Stimulated activated CD8-positive, alpha-beta memory T cell treated with anti-CD3 and anti-CD28 coated beads, Interleukin-4, amount 100 ng/mL, for 1 hour (primary cell): ENCODE results near the gene VAV2.

Experiments used
- DNase-seq, 2 donors: peaks; one replicate each; pipeline ENCODE4 v3.0.0-alpha.2; 2020; ENCODE audit warnings: low read depth in 2 of 2, low spot score in 1 of 2

VAV2 gene

DNA sequence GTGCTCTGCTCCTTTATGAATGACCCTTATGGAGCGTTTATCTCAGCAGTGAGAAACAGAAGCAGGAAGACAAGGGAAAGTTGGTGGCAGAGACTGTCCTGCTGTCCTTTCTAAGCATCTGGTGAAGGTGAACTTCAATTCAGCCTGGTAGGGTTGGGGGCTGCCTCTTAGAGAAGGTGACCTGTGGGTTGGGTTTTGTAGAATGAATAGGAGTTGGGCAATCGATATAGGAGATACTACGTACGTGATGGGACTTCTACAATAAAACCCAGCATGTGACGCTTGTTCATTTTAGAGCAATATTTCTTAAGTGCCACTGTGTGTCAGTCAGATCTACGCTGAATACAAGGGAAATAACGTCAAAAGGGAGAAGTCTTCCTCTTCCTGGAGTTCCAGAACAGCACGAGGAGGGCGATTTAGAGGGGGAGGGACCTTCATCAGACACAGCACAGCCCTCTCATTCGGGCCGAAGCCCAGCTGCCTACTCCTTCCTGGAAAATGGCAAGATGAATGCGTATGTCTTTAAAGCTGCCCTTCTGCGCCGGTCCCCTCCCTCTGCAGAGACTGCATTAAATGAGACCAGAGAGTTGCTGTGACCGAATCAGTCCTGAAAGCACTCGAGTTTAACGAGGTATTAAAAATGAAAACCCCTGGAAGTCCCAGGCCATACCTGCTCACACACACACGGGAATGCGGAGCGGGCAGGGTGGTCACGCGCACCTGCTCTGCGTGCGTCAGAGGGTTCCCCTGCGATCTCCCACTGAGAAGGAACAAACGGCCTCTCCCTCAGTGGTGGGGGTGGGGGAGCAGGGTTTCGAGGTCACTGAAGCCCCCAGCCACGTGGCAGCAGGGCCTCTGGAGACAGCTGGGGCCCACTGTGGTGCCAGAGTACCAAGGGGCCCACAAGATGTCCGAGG lies 168.7 kb downstream of the VAV2 start:
- no peak for DNase-seq

DNA sequence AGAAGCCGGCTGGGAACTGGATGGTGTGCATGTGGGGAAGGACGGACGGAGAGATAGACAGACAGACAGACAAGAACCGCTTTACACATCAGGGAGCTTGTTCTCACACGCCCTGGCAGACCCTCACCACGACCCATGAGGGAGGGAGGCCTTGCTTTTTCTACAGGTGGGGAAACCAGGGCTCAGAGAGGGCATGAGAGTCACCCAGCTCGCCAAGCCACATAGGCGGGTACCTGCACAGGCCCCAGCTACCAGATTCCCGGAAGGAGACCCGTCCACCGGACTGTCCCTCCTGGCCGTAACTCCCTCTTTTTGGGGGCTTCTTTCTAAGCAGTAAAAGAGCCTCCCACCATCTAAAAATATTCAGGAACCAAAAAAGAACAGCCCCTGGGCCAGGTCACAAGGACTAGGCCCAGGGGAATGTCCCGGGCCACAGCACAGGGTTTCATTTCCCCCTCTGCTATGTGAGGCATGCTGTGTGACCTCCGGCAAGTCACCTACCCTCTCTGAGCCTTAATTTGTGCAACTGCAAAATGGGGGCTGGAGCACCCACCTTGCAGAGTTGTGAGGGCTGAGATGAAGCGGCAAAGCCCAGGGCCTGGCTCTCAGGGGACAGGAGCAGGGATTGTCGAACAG lies 169.6 kb downstream of the VAV2 start:
- DNase-seq: no peak

DNA sequence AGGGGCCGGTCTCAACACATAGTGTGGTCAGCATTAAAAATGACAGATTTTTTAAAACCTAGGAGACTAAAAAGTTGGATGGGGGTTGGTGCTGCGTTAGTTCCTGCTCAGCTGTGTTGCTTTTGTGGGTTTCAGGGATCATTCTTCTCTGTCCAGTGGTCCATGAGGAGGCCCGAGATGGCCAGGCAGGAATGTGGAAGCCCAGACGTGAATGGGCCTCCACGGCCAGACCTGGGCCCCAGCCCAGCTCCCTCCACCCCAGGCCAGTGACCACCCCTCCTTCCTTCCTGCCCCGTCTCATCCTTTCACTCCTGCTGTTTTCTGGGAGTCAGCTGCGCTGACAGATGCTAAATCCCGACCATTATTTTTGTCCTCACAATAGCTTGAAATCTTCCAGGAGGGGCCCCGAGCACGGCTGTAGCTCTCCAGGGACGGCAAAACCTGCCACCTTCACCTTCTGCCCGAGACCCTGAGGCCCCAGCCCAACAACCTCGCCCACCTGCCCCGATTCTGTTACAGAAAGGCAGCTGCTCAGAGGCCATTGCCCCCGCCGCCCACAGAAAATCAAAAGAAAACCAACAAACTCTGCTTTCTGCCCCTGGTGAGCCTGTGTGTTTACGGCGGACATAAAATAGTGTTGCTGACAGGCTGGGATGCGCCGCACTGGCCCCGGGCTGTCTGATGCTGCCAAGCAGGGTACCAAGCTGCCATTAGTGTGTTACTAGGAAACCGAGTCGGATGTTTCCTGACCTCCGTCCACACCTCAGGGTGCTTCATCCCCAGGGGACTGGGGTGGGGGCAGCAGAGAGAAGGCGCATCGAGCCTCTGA lies 170.3 kb downstream of the VAV2 start:
- DNase-seq: no peak

DNA sequence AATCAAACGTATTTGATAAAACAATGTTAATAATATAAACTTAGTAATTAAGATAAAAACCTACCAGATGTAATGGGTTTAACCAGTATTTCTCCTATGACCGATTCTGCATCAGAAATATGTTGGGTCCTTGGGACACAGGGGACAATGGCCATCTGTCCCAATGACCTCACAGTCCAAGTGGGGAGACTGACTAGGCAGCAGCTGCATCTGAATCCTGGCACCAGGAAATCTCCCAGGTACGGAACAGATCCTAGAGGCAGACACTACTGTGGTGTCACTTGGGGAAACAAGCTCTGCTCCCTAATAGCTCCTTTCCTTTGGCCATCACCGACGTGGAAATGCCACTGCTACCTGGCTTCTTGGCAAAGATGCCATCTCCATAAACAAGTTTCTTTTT lies 172.2 kb downstream of the VAV2 start:
- no peak for DNase-seq

DNA sequence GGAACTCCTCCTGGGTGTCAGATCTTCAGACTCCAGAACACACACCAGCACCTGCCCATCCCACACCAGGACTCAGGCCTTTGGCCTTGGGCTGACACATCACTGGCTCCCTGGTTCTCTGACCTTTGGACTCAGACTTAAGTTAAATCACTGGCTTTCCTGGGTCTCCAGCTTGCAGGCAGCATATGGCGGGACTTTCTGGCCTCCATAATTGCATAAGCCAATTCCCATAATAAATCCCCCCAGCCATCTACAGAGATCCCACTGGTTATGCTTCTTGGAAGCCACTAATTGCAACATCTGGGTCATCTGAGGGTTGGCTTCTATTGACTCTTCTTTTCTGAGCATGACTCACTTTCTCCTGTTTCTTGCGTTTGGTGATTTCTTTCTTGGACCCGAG lies 173.7 kb downstream of the VAV2 start:
- no peak for DNase-seq

DNA sequence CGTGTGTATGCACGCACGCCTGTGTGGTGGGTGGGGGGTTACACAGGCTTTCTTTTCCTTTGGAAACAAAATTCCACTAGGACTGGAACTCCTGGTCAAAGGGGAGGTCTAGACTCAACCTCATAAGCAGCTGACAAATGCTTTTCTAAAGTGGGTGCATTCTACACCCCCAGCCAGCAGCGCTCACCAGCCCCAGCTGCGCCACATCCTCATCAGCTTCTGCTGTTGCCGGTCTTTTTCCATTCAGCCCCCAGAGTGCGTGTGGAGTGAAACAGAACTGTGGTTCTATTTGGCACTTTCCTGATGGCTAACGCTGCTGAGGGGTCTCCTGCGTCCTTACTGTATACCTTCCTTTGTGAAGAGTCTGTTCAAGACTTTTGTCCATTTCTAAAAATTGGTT lies 176.3 kb downstream of the VAV2 start:
- DNase-seq: no peak

DNA sequence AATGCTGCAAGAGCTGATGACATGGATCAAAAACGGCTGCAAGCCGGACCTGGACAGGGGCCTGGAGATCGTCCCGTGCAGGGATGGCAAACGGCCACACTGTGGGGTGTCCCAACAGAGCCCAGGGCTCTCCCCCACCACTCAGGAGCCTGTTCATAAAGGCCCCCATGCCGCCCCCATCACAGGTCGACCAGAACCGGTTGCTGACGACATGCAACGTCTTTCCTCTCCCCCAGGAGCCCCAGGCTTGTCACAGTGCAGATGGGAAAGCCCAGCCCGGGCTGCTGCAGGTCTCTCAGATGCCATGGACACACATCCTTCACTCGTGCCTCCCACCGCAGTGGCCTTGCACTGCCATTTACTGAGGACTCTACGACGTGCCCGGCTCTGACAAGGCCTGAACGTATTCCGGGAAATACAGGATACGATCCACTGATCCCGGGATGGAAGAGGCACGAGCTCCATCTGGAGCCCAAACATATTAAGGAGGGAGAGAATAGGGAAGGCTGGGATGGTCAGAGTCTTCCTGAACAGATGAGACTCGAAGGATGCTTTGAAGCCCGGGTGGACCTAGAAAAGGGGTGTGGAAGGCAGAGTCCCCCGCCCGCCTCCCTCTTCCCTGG lies 177.4 kb downstream of the VAV2 start:
- no peak for DNase-seq

DNA sequence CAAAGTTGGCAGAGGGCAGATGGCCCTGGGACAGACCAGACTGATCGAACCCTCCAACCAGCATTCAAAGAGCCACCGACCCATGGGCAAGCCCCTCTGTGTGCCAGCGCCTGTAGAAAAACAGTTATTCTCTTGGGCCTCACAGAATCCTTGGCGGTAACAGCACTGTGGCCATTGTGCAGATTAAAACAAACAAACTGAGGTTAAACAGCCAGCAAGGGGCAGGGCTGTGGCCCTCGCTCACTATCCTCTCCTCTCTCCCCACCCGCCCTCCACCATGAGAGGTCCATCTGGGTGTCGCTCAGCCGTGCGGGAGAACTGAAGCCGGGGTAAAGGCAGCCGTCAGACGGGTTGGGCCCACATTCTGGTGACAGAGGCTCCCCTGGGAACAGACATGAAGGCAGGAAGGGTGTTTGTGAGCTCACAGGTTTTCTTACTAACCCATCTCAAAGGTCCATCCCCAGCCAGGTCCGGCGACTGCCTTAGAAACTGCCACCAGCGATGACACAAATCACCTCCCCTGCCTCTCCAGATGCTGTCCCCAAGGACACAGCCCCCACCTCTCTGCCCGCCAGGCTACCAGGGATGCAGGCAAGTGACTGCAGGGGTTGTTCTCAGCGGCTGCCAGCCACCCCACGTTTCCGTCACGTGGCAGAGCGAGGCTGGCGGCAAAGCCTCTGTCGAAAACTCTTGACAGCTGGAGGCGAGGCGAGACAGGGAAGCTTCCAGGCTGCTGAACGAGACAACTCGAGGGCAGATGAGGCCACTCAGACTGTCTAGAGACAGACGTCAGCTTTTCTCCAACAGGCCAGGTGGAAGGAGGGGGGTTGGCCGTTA lies 178.2 kb downstream of the VAV2 start:
- DNase-seq: no peak

DNA sequence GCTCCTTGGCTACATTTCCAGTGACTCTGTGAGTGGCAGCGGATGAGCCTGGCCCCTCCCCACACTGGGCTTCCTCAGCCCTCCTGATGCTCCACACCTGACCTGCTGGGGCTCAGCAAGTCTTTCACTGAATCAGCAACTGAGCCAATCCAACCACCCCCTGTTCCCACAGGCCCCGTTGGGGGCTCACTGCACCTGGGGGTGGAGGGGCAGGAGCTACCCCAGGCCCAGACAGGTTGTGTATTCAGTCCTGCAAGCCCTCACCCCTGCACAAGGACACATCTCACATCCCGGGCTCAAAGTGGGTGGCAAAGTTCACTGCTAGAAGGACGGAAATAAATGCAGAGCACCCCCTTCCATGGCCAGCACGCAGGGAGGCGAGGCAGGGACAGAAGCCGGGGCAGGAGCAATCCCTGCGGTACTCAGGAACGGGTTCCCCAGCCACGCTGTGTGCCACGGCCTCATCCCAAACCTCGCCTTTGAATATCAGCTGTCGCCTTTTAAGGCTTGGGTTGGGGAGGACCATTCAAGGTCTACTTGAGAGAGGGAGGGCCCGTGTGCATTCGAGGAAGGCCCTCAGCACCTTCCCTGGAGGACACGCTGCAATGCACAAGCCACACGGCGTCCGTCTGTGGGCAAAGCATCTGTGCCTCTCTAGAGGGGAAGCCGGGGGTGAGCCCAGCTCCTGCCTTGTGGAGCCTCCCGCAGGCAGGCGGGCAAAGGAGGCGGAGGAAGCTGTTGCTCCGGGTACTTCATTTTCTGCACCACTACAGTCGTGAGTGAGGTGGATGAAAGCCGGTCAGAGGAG lies 179.0 kb downstream of the VAV2 start:
- no peak for DNase-seq

DNA sequence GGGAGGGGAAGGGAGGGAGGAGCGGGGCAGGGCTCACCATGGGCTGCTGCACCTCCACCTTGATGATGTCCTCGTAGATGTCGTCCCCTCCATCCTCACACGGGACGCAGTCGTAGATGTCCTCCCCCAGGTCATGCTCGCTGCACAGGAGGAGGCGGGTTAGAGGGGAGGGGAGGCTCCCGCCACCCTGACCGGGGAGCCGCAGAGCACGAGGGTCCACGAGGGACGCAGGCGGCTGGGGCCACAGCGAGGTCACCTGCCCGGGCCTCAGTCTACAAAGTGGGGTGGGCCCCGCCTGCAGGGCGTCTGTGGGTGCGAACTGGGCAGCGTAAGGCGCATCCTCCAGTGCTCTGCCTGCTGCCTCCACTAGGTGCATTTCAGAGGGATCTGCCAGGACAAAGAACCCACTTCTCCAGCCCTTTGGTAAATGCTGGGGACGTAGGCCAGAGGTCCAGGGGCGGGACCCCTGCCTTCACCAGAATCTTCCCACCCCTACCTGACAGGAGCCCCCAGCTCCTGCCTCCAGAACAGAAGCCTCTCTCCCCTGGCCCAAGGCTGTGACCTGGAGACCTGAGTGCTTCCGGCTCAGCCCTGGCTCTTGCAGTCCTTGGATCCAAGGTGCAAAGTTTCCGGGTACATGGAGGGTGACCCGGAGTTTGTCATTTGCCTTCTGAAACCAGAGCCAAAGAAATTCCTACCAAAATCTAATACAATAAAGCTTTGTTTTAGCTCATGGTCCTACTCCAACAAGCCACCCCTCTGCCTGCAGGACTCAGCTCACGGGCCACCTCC lies 179.9 kb downstream of the VAV2 start:
- DNase-seq: no peak

DNA sequence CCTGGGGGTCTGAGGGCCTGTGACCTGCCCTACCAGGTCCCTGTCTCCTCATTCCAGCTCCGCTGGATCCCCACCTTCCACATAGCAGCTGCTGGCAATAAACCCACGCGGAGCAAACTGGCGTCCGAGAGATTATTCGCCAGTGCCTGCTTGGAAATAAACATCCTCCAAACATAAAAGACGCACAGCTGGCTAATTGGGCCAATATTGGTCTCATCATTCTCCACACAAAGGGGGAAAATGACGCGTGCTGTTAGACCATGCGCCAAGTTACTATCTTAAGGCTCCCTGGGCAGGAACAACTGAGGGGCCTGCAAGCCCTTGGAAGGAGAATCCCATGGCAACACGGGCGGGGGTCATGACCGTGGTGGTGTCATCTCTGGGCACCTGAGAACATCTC lies 180.7 kb downstream of the VAV2 start:
- DNase-seq: no peak

DNA sequence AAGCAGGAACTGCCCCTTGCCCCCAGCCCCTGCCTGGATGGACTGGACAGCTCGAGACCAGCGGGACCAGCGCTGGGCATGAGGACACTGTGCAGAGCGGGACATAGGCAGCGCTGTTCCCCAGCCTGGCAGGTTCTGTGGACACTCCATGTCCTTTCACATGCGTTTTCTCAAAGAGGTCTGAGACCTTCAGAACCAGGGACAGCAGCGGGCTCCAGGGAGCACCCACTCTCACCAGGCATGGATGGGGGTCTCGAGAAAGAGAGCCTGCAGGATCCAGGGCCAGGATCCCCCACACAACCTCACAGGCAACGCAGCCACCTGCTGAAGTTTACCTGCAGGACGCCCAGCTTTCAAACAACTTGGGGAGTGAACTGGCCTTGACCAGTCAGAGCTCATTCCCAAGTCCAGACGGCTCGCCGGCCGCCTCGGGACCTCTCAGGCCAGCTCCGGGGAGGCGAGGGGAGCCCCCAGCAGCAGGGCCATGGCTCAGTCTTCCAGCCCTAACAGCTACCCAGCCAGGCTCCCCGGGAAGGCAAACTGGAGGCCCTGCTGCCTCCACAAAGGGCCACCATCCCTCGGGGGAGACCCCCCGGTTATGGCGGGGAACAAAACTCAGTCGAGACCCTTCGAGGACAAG lies 181.4 kb downstream of the VAV2 start:
- no peak for DNase-seq

DNA sequence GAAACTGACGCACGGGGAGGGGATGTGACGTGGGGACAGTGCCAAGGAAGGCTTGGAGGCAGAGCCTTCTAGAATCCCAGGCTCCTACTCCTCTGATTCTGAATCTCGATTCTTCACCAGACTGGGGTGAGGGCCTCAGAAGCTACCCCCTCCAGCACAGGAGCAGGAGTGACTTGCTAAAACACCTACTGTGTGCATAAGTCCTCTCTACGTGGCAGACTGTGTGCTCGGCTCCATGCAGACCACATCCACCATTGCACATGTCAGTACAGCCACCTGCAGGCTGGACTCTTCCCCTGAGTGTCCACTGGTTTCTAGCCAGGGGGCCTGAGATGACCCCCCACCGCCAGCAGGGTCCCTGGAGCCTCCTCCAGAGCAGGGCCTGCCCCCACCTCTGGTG lies 182.8 kb downstream of the VAV2 start:
- DNase-seq: no peak

DNA sequence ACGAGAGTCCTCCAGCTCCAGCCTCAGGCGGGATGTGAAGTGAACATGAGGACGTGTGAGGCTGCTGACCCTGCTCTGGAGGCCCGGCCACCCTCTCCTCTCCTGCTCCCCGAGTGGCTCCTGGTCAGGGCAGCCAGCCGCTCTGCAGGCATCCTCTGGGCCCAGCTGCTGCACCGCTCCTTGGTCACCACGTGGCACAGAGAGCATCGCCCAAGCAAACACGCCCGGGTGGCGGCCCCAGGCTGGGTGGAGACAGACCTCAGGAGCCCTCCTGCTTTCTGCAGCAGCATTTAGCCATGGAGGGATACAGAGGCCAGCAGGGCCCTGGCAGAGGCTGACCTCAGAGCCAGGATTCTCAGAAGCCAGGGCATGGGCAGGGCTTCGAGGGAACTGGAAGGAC lies 184.3 kb downstream of the VAV2 start:
- no peak for DNase-seq

DNA sequence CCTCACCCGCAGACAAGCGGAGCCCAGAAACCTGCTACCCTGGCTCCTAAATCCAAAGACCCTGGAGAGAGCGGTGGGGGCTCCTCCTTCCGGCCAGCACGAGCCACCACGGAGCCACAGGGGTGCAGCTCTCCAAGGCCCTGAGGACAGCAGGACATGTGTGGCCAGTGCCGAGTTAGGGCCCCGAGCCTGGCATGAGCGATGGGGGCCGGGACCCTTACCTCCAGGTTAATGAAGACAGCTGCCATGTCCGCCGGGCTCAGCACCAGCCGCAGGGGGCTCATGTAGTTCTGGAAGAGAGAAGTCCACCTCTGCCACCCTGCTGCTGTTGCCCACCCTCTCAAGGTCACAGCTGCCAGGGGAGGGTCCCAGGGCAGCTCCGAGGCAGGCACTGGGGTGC lies 185.1 kb downstream of the VAV2 start:
- no peak for DNase-seq

DNA sequence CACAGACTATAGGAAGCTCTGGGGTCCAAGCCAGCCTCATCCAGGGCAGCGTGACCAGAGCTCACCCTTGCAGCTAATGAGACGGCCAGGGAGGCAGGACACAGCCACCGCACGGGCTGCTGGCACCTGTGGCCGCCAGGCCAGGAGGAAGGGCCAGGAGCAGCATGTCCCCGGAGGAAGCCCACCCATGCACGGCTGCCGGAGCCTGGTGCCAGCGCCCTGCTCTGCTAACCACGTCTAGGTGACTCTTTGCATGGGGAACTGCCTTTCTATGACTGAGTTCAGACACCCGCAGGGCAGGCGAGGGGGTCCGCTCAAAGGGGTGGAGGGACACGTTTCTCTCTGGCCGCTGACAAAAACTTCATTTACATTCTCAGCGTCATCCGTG lies 185.5 kb downstream of the VAV2 start:
- no peak for DNase-seq

DNA sequence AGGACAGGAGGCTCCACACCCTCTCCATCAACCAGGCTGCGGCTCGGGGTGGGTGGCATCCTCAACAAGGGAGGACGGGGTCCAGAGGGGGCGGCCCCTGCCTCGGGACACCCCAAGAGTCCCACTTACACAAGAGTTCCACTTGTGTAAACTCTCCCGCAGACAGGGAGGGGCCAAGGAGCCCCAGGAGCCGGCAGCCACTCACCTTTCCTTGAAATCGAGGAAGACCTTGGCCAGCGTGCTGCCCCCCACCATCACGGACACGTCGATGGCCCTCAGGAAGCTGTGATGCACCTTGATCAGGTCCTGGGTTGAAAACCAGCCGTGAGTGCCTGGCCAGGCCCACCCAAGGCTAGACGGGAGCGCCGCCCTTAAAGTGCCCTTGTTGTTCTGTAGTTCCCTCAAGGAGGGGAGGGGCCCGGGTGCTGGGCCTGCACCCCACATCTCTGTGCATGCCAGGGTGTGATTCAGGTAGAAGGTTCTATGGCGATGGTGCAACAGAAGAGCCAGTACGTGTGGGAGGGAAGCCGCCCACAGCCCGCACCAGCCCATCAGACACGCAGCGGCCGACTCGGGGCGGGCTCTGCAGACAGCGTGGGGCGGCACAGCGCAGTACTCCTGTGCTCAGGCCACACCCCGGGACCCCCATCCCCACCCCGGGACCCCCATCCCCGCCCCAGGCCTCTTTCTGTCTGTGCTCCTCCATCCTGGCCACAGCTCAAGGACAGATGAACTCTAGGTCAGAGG lies 186.1 kb downstream of the VAV2 start:
- no peak for DNase-seq

DNA sequence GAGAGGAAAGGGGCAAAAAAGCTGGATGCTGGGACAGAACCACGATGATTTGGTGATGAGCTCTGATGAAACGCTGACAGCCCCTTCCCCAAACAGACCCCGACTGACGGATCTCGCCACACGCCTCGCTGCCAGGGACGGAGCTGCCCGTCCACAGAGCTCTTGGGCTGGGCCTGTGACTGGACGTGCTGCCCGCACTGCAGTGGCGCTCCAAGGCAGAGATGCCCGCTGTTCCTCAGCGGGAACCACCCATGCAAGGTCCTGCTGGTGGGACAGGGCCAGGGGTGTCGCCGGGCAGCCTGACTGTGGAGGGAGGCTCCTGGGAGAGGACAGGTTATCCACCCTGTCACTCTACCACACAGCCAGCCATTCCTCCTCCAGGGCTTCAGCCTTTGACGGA lies 187.9 kb downstream of the VAV2 start:
- DNase-seq: no peak
